ENCODE results near the gene DST. TPM values are rescaled to one million over a fixed set of nuclear protein-coding genes. Genes with fewer than 3 reads are reported as not detected.

The DST gene
- total RNA-seq: 1 to 10 TPM; 1.3 to 1.7 TPM

DNA sequence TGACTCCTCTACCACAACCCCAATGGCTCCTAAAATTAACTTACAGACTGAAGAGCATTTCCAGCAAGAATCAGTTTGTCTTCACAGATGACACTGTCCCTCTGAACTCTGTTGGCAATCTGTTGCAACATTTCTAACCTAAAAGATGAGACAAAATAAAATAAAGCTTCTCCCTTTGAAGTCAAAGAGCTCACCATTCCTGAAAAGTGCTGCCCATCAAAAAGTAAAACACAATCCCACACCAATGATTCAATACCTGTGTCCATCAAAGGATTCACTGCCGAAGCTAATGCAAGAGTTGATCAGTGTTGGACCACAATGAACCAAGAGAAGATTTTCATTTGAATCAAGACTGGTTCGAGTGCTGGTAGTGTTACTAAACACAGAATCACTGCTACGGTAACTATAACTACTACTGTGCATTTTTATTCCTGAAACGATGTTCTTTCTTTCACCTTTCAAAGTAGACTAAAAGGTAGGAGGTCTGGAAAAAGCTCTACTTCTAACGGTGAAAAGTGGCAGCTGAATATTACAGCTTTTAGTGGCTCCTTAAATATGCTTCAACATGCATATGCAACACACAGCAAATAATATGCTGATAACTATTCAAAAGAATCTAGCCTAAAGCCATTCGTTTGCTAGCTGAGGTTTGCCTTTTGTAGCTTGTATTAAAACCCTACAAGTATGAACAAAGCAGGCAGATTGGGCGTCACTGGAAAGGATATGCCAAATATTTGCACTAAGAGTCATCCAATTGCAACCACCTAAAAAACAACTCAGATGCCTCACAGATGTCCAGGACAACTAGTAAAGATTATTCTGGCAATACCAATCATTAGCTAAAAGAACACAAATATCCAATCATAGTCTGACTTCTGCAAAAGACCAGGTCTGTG is at the start of gene DST:
TSS of gene DST (minus strand) at position 524 of the 896 bp plus-strand sequence.
- POLR2A ChIA-PET: no interaction called here
- H3K9me3 Mint-ChIP-seq: no peaks in the 10 kb centered on the region
- no peak within 1 kb of the TSS for H3K27ac Mint-ChIP-seq
- ATAC-seq (no peak), DNase-seq (no peak)
- no peaks in the 10 kb centered on the region for H3K27me3 Mint-ChIP-seq
- no peak within 1 kb of the TSS for H3K4me3 Mint-ChIP-seq
- no peaks in the 10 kb centered on the region for H3K4me1 Mint-ChIP-seq (ENCODE audit: low read depth)
- intact Hi-C loops (cut with micrococcal nuclease): no loop called here
- TF ChIP-seq, protein P1, sequence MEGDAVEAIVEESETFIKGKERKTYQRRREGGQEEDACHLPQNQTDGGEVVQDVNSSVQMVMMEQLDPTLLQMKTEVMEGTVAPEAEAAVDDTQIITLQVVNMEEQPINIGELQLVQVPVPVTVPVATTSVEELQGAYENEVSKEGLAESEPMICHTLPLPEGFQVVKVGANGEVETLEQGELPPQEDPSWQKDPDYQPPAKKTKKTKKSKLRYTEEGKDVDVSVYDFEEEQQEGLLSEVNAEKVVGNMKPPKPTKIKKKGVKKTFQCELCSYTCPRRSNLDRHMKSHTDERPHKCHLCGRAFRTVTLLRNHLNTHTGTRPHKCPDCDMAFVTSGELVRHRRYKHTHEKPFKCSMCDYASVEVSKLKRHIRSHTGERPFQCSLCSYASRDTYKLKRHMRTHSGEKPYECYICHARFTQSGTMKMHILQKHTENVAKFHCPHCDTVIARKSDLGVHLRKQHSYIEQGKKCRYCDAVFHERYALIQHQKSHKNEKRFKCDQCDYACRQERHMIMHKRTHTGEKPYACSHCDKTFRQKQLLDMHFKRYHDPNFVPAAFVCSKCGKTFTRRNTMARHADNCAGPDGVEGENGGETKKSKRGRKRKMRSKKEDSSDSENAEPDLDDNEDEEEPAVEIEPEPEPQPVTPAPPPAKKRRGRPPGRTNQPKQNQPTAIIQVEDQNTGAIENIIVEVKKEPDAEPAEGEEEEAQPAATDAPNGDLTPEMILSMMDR (IDR thresholded peaks at IDR 0.05): no peak
- CTCF ChIA-PET: interaction anchor here (1.0 to 1.1 kb wide), 3 partner anchors 10 to 56 kb away, joined by 3 read pairs; no protein-coding TSS in a partner anchor
- H3K36me3 Mint-ChIP-seq (ENCODE audit: low read depth): no peaks in the 10 kb centered on the region

DNA sequence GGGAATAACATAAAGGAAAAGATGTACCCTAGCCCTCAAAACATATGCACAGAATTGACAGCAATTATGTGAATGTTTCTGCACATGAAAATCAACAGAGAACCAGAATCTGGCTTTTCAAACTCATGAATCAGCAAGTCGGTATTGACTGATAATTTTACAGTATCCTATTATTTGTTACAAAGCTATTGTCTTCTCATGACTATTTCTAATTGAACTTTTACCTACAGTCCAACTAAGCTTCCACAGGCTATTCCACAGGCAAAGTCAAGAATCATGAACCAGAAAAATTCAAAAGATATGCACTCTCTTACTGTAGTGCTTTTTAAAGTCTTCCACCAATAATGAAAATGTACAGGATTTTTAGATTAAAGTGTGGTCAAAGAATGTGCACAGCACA is 49.1 kb upstream of the DST start:
- Mint-ChIP-seq H3K4me3 (no peak overlapping the region), H3K27ac (no peak overlapping the region), H3K4me1 (ENCODE audit: low read depth) (no peaks in the 10 kb centered on the region), H3K9me3 (no peaks in the 10 kb centered on the region), H3K36me3 (ENCODE audit: low read depth) (no peaks in the 10 kb centered on the region), H3K27me3 (no peaks in the 10 kb centered on the region)
- ATAC-seq (no peak), DNase-seq (no peak)
- CTCF ChIA-PET: no interaction called here
- POLR2A ChIA-PET: no interaction called here
- TF ChIP-seq, protein P1 (IDR thresholded peaks at IDR 0.05): no peak
- intact Hi-C loops (cut with micrococcal nuclease): no loop called here

DNA sequence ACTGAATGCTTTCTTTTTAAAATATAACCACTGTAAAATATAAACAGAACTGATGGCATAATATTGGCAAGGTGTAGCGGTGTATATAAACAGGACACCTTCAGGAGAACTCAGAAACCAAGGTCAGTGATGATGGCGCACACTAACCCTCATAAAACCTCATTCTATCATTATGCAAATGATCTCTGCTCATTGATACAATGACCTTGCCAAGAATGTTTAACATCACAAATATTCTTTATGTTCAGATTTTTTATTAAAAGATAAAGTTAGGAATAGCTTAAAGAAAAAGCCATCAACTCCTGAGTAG is 48.6 kb upstream of the DST start:
- Mint-ChIP-seq H3K4me3 (no peak overlapping the region), H3K4me1 (ENCODE audit: low read depth) (no peaks in the 10 kb centered on the region), H3K27ac (no peak overlapping the region), H3K9me3 (no peaks in the 10 kb centered on the region), H3K27me3 (no peaks in the 10 kb centered on the region), H3K36me3 (ENCODE audit: low read depth) (no peaks in the 10 kb centered on the region)
- ATAC-seq (no peak), DNase-seq (no peak)
- ChIA-PET CTCF (interaction anchor here (1.1 kb wide), 1 partner anchor 53 kb away, joined by 3 read pairs; no protein-coding TSS in a partner anchor), POLR2A (no interaction called here)
- intact Hi-C loops (cut with micrococcal nuclease): no loop called here
- TF ChIP-seq, protein P1 (IDR thresholded peaks at IDR 0.05): no peak

DNA sequence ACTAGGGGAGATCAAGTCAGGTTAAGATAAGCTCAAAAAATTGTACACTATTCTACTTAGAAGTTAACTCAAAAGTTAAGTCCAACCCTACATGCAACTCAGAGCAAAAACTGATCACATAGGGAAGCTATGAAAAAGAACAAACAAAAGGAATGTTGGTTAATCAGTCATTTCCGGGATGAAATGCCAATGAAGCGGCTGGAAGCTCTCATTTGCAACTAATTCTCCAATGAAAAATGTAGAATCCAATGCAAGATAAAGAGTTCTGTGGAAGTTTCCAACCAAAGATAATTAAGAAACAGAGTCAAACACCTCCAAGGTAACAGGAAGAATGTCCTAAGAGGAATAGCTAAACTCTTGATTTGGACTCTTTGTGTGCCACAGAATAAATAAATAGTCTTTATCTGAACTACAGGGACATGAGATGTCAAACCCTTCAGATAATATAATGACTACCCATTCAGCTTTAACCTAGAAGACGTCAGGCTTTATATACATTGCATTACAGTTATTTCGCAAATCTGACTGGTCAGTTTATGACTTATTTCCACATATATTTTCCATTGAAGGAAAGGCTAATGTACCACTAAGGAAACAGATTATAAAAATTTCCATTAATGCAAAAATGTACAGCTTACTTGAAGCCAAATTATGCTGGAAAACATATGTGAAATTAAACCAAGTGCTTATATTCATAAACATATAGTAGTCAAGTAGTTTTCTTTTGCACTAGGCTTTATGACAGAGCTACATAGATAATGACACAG is 48.0 kb upstream of the DST start:
- Mint-ChIP-seq H3K27me3 (no peaks in the 10 kb centered on the region), H3K27ac (no peak overlapping the region), H3K4me1 (ENCODE audit: low read depth) (no peaks in the 10 kb centered on the region), H3K9me3 (no peaks in the 10 kb centered on the region), H3K36me3 (ENCODE audit: low read depth) (no peaks in the 10 kb centered on the region), H3K4me3 (no peak overlapping the region)
- intact Hi-C loops (cut with micrococcal nuclease): no loop called here
- TF ChIP-seq, protein P1 (IDR thresholded peaks at IDR 0.05): no peak
- no peak for DNase-seq
- CTCF ChIA-PET: interaction anchor here (1.1 kb wide), 1 partner anchor 53 kb away, joined by 3 read pairs; no protein-coding TSS in a partner anchor
- POLR2A ChIA-PET: interaction anchor here (1.2 kb wide), 1 partner anchor 13 kb away, joined by 3 read pairs; no protein-coding TSS in a partner anchor
- ATAC-seq: no peak
